Measurements from ENCODE around the gene NOTCH2. TPM values are rescaled to one million over a fixed set of nuclear protein-coding genes. Genes with fewer than 3 reads are reported as not detected.

NOTCH2 gene
- total RNA-seq, 2 experiments from 2014 or later: 90.9 to 95.6 TPM

- Mint-ChIP-seq H3K4me1 (no peaks in the 10 kb centered on the region), H3K9me3 (ENCODE audit: low read depth) (peaks cover 7% of the 10 kb centered on the region), H3K27ac (no peak overlapping the region), H3K36me3 (peaks cover 63% of the 10 kb centered on the region), H3K27me3 (no peaks in the 10 kb centered on the region), H3K4me3 (no peak overlapping the region)
- CTCF ChIA-PET: interaction anchor here (0.9 kb wide), 1 partner anchor 31 kb away, joined by 3 read pairs; no protein-coding TSS in a partner anchor
- ATAC-seq (no peak), DNase-seq (no peak)
These were observed 133.5 kb downstream of the NOTCH2 start for GRCh38 chr1:119935915-119936314.

GRCh38 chr1:119935373-119935772 lies 134.1 kb downstream of the NOTCH2 start:
- Mint-ChIP-seq H3K27ac (no peak overlapping the region), H3K4me3 (no peak overlapping the region), H3K27me3 (no peaks in the 10 kb centered on the region), H3K36me3 (peaks cover 61% of the 10 kb centered on the region), H3K4me1 (no peaks in the 10 kb centered on the region), H3K9me3 (ENCODE audit: low read depth) (peaks cover 7% of the 10 kb centered on the region)
- CTCF ChIA-PET: interaction anchor here (0.8 to 1.5 kb wide), 2 partner anchors 13 to 42 kb away, joined by 3 to 5 read pairs; no protein-coding TSS in a partner anchor
- DNase-seq (no peak), ATAC-seq (no peak)

- no peak for DNase-seq
- Mint-ChIP-seq H3K9me3 (ENCODE audit: low read depth) (peaks cover 7% of the 10 kb centered on the region), H3K4me1 (no peaks in the 10 kb centered on the region), H3K36me3 (peaks cover 52% of the 10 kb centered on the region), H3K27ac (no peak overlapping the region), H3K4me3 (no peak overlapping the region), H3K27me3 (no peaks in the 10 kb centered on the region)
- CTCF ChIA-PET: no interaction called here
- no peak for ATAC-seq
These were observed 136.1 kb downstream of the NOTCH2 start for GRCh38 chr1:119933397-119933796.

GRCh38 chr1:119929643-119930315 lies 139.7 kb downstream of the NOTCH2 start:
- Mint-ChIP-seq H3K27ac (no peak overlapping the region), H3K27me3 (no peaks in the 10 kb centered on the region), H3K9me3 (ENCODE audit: low read depth) (peaks cover 7% of the 10 kb centered on the region), H3K36me3 (peaks cover 32% of the 10 kb centered on the region), H3K4me1 (no peaks in the 10 kb centered on the region), H3K4me3 (no peak overlapping the region)
- DNase-seq (no peak), ATAC-seq (no peak)
- CTCF ChIA-PET: no interaction called here

GRCh38 chr1:119926553-119926952 lies 142.9 kb downstream of the NOTCH2 start:
- Mint-ChIP-seq H3K27me3 (no peaks in the 10 kb centered on the region), H3K27ac (no peak overlapping the region), H3K4me1 (no peaks in the 10 kb centered on the region), H3K9me3 (ENCODE audit: low read depth) (no peaks in the 10 kb centered on the region), H3K36me3 (peaks cover 29% of the 10 kb centered on the region), H3K4me3 (no peak overlapping the region)
- CTCF ChIA-PET: interaction anchor here (1.5 kb wide), 1 partner anchor 22 kb away, joined by 3 read pairs; no protein-coding TSS in a partner anchor
- DNase-seq (no peak), ATAC-seq (no peak)

- Mint-ChIP-seq H3K27me3 (no peaks in the 10 kb centered on the region), H3K4me3 (no peak overlapping the region), H3K27ac (no peak overlapping the region), H3K4me1 (no peaks in the 10 kb centered on the region), H3K36me3 (peaks cover 37% of the 10 kb centered on the region), H3K9me3 (ENCODE audit: low read depth) (no peaks in the 10 kb centered on the region)
- ATAC-seq (no peak), DNase-seq (no peak)
- CTCF ChIA-PET: interaction anchor here (1.5 kb wide), 1 partner anchor 23 kb away, joined by 3 read pairs; no protein-coding TSS in a partner anchor
These were observed 144.2 kb downstream of the NOTCH2 start for GRCh38 chr1:119924948-119925898.

GRCh38 chr1:119920104-119920968 lies 149.1 kb downstream of the NOTCH2 start:
- H3K27ac Mint-ChIP-seq: no peak overlapping the region
- DNase-seq (no peak), ATAC-seq (no peak)
- no peaks in the 10 kb centered on the region for H3K9me3 Mint-ChIP-seq (ENCODE audit: low read depth)
- H3K36me3 Mint-ChIP-seq: peaks cover 60% of the 10 kb centered on the region
- H3K4me3 Mint-ChIP-seq: no peak overlapping the region
- no peaks in the 10 kb centered on the region for H3K27me3 Mint-ChIP-seq
- CTCF ChIA-PET: no interaction called here
- H3K4me1 Mint-ChIP-seq: no peaks in the 10 kb centered on the region

- CTCF ChIA-PET: no interaction called here
These were observed 150.2 kb downstream of the NOTCH2 start for GRCh38 chr1:119919241-119919640.

GRCh38 chr1:119918301-119918700 lies 151.2 kb downstream of the NOTCH2 start:
- Mint-ChIP-seq H3K27ac (no peak overlapping the region), H3K36me3 (peaks cover 62% of the 10 kb centered on the region), H3K27me3 (no peaks in the 10 kb centered on the region), H3K9me3 (ENCODE audit: low read depth) (no peaks in the 10 kb centered on the region), H3K4me1 (no peaks in the 10 kb centered on the region), H3K4me3 (no peak overlapping the region)
- ATAC-seq (no peak), DNase-seq (no peak)
- CTCF ChIA-PET: no interaction called here

More at GRCh38 chr1:119919241-119919640, 150.2 kb downstream of the NOTCH2 start:
- H3K27ac Mint-ChIP-seq: no peak overlapping the region
- no peaks in the 10 kb centered on the region for H3K9me3 Mint-ChIP-seq (ENCODE audit: low read depth)
- no peaks in the 10 kb centered on the region for H3K4me1 Mint-ChIP-seq
- ATAC-seq (no peak), DNase-seq (no peak)
- H3K27me3 Mint-ChIP-seq: no peaks in the 10 kb centered on the region
- peaks cover 60% of the 10 kb centered on the region for H3K36me3 Mint-ChIP-seq
- H3K4me3 Mint-ChIP-seq: no peak overlapping the region

- Mint-ChIP-seq H3K36me3 (peaks cover 55% of the 10 kb centered on the region), H3K27ac (peak overlapping the region; percentile 57), H3K4me3 (no peak overlapping the region), H3K27me3 (no peaks in the 10 kb centered on the region), H3K4me1 (no peaks in the 10 kb centered on the region), H3K9me3 (ENCODE audit: low read depth) (no peaks in the 10 kb centered on the region)
- CTCF ChIA-PET: interaction anchor here (0.9 kb wide), 1 partner anchor 31 kb away, joined by 3 read pairs; no protein-coding TSS in a partner anchor
- no peak for ATAC-seq
- DNase-seq: no peak
These were observed 152.0 kb downstream of the NOTCH2 start for GRCh38 chr1:119917304-119918055.

GRCh38 chr1:119915517-119915916 lies 153.9 kb downstream of the NOTCH2 start:
- no peak overlapping the region for H3K27ac Mint-ChIP-seq
- H3K4me1 Mint-ChIP-seq: peaks cover 5% of the 10 kb centered on the region
- CTCF ChIA-PET: no interaction called here
- H3K4me3 Mint-ChIP-seq: no peak overlapping the region
- peaks cover 44% of the 10 kb centered on the region for H3K36me3 Mint-ChIP-seq
- H3K9me3 Mint-ChIP-seq (ENCODE audit: low read depth): no peaks in the 10 kb centered on the region
- no peaks in the 10 kb centered on the region for H3K27me3 Mint-ChIP-seq
- no peak for ATAC-seq
- no peak for DNase-seq

GRCh38 chr1:119914071-119914470 lies 155.4 kb downstream of the NOTCH2 start:
- H3K36me3 Mint-ChIP-seq: peaks cover 39% of the 10 kb centered on the region
- no peak overlapping the region for H3K27ac Mint-ChIP-seq
- peaks cover 8% of the 10 kb centered on the region for H3K4me1 Mint-ChIP-seq
- CTCF ChIA-PET: no interaction called here
- no peaks in the 10 kb centered on the region for H3K27me3 Mint-ChIP-seq
- ATAC-seq: no peak
- no peaks in the 10 kb centered on the region for H3K9me3 Mint-ChIP-seq (ENCODE audit: low read depth)
- no peak overlapping the region for H3K4me3 Mint-ChIP-seq
- no peak for DNase-seq

Measured in activated CD8-positive, alpha-beta memory T cell treated with anti-CD3 and anti-CD28 coated beads, Interleukin-2, amount 10 ng/mL, durations not matched to agents 7 days and 5 days (primary cell).